ENCODE results near the gene LARP1. TPM values are rescaled to one million over a fixed set of nuclear protein-coding genes. Genes with fewer than 3 reads are reported as not detected.
A peak's percentile ranks its signal among the peaks of the same experiment; 100 is the strongest.

LARP1 gene
- total RNA-seq, 6 experiments from 2014 or later = 58.2 to 85.7 (median 73.0) TPM

- Histone ChIP-seq H3K4me3 (no peak overlapping the region), H3K36me3 (peaks cover 0 to 4% (median 1%) of the 10 kb centered on the region in 4 donors), H3K9me3 (no peaks in the 10 kb centered on the region), H3K27me3 (no peaks in the 10 kb centered on the region), H3K4me1 (peaks cover 0 to 53% (median 8%) of the 10 kb centered on the region in 4 donors), H3K27ac (peak overlapping the region in 2 of 3 donors; percentile 90 to 94)
- intact Hi-C loops (cut with DNase I) = no loop called here
- DNase-seq (no peak), ATAC-seq (no peak)
- WGBS (ENCODE audit: insufficient coverage, low coverage, low lambda C conversion rate, missing lambda C conversion rate) = 78% methylated on average over 5 of the region's 6 CpGs
- TF ChIP-seq POLR2A (IDR thresholded peaks at IDR 0.05) = no peak
- TF ChIP-seq, protein P1, sequence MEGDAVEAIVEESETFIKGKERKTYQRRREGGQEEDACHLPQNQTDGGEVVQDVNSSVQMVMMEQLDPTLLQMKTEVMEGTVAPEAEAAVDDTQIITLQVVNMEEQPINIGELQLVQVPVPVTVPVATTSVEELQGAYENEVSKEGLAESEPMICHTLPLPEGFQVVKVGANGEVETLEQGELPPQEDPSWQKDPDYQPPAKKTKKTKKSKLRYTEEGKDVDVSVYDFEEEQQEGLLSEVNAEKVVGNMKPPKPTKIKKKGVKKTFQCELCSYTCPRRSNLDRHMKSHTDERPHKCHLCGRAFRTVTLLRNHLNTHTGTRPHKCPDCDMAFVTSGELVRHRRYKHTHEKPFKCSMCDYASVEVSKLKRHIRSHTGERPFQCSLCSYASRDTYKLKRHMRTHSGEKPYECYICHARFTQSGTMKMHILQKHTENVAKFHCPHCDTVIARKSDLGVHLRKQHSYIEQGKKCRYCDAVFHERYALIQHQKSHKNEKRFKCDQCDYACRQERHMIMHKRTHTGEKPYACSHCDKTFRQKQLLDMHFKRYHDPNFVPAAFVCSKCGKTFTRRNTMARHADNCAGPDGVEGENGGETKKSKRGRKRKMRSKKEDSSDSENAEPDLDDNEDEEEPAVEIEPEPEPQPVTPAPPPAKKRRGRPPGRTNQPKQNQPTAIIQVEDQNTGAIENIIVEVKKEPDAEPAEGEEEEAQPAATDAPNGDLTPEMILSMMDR (IDR thresholded peaks at IDR 0.05) = no peak
Measured at GRCh38 chr5:154836225-154836624, 81.0 kb downstream of the LARP1 start.

GRCh38 chr5:154837009-154837901, 82.1 kb downstream of the LARP1 start:
- ATAC-seq (peak; percentile 36 to 48 (median 44)), DNase-seq (no peak)
- TF ChIP-seq POLR2A (IDR thresholded peaks at IDR 0.05) = no peak
- TF ChIP-seq, protein P1 (IDR thresholded peaks at IDR 0.05) = no peak
- H3K27me3 ChIP-seq = no peaks in the 10 kb centered on the region
- H3K4me3 ChIP-seq = no peak overlapping the region
- no peaks in the 10 kb centered on the region for H3K9me3 ChIP-seq
- intact Hi-C loops (cut with DNase I) = no loop called here
- no peaks in the 10 kb centered on the region for H3K36me3 ChIP-seq
- H3K4me1 ChIP-seq = peaks cover 0 to 53% (median 8%) of the 10 kb centered on the region in 4 donors
- 34% methylated on average over 6 of the region's 6 CpGs for WGBS (ENCODE audit: insufficient coverage, low coverage, low lambda C conversion rate, missing lambda C conversion rate)
- peak overlapping the region in 2 of 3 donors; percentile 73 to 90 for H3K27ac ChIP-seq

GRCh38 chr5:154840435-154841272, 85.5 kb downstream of the LARP1 start:
- no peak for TF ChIP-seq POLR2A (IDR thresholded peaks at IDR 0.05)
- TF ChIP-seq, protein P1 (IDR thresholded peaks at IDR 0.05) = no peak
- WGBS (ENCODE audit: insufficient coverage, low coverage, low lambda C conversion rate, missing lambda C conversion rate) = 72% methylated on average over 4 of the region's 6 CpGs
- no peaks in the 10 kb centered on the region for H3K36me3 ChIP-seq
- intact Hi-C loops (cut with DNase I) = no loop called here
- no peaks in the 10 kb centered on the region for H3K27me3 ChIP-seq
- H3K4me3 ChIP-seq = no peak overlapping the region
- peaks cover 0 to 44% (median 11%) of the 10 kb centered on the region in 4 donors for H3K4me1 ChIP-seq
- DNase-seq = no peak
- no peak overlapping the region for H3K27ac ChIP-seq
- no peaks in the 10 kb centered on the region for H3K9me3 ChIP-seq
- peak; percentile 8 to 55 (median 18) for ATAC-seq

DNA sequence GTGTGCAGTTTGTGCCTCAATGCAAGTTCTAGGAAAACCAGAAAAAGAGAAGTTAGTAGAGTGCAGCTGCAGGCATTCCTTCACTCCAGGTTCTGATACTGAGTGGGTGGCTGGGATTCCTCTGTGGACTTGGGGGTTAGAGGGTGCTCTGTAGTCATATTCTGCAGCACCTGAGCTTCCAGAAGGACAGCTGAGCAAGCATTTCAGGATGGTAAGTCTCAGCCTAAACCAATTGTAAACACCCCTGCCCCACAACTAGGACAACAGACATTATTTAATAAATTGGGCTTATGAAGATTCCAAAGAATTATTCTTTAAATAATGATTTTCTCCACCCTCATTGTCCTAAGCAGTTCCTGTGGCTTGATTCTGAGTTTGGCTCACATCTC, 86.1 kb downstream of the LARP1 start:
- H3K4me3 ChIP-seq = no peak overlapping the region
- no peak for TF ChIP-seq POLR2A (IDR thresholded peaks at IDR 0.05)
- TF ChIP-seq, protein P1 (IDR thresholded peaks at IDR 0.05) = no peak
- intact Hi-C loops (cut with DNase I) = no loop called here
- no peaks in the 10 kb centered on the region for H3K9me3 ChIP-seq
- H3K27me3 ChIP-seq = no peaks in the 10 kb centered on the region
- no peak overlapping the region for H3K27ac ChIP-seq
- peaks cover 0 to 38% (median 9%) of the 10 kb centered on the region in 4 donors for H3K4me1 ChIP-seq
- H3K36me3 ChIP-seq = no peaks in the 10 kb centered on the region
- ATAC-seq (no peak), DNase-seq (no peak)

Data from right lobe of liver (tissue), 6 donors.